Medulla oblongata (tissue), 1 donor: ENCODE data around the gene CPLX1.

ENCODE experiments used
- DNase-seq: peaks from one replicate; pipeline ENCODE4 v3.0.0-alpha.2; 2015; ENCODE audit errors: extremely low spot score

CPLX1 gene

DNA sequence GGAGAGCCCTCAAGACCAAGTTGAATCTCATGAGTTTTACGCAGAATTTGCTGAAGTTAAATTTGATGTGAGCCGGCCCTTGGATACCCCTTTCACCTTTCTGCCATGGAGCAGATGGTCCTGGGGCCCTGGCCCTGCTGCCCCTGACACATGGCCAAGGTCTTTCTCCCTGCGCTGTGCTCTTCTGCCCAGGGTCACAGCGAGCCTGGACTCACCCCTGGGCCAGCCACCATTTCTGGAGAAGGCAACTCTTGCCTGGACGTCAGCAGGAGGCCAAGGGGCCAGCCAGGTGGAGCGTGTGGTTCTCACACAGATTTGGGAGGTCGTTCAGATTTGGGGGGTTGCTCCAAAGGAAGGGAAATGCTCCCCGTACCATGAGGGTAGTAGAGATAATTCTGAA is 90.3 kb downstream of the CPLX1 start:
- no peak for DNase-seq
